Pancreas (tissue), 10 donors: ENCODE data around the gene FOXP4. TPM values are rescaled to one million over a fixed set of nuclear protein-coding genes. Genes with fewer than 3 reads are reported as not detected.

Experiments
- ATAC-seq, 4 donors: fragments of 200-7000 bp; cut with Tn5 transposase; one replicate each; pipeline versions ENCODE4 v1.8.0 to v1.9.1; 2020; ENCODE audit warnings: mild to moderate bottlenecking in 4 of 4, moderate library complexity in 4 of 4
- DNase-seq, 6 donors: peaks; one replicate each; pipeline ENCODE4 v3.0.0-alpha.2; 2020
- FAIRE-seq: peaks from 2 replicates; lab custom pipeline; 2012; peaks lifted over from hg19 to GRCh38; lab: Jason Lieb, UNC
- H3K27ac ChIP-seq, 4 donors: fragments of 200-600 bp; sonication (generic); 1 replicate in 3 of 4; 2 replicates in 1 of 4; pipeline versions ENCODE4 v1.5.0 to v1.8.0; 2020
- H3K27me3 ChIP-seq, 4 donors: fragments of 200-600 bp; one replicate each; pipeline ENCODE4 v1.8.0; 2021
- H3K36me3 ChIP-seq, 3 donors: fragments of 200-600 bp; sonication (generic) in 1 of 3; one replicate each; pipeline versions ENCODE4 v1.5.0 to v1.8.0; 2020 to 2021
- H3K4me1 ChIP-seq, 3 donors: fragments of 200-600 bp; one replicate each; pipeline ENCODE4 v1.8.0; 2021
- H3K4me3 ChIP-seq, 4 donors: fragments of 200-600 bp; sonication (generic) in 2 of 4; one replicate each; pipeline versions ENCODE4 v1.5.0 to v1.8.0; 2020 to 2021
- H3K9me3 ChIP-seq, 4 donors: fragments of 200-600 bp; one replicate each; pipeline ENCODE4 v1.8.0; 2021
- WGBS, 2 donors: extraction: QIAGEN DNeasy Blood & Tissue Kit; methylation state at CpG; one replicate each; pipeline ENCODE4 v1.1.7; 2013; 5-methylcytosine and 5-hydroxymethylcytosine counted together
- intact Hi-C, 3 donors: fragments of 100-400 bp; cut with DNase I; formaldehyde crosslinking; loops; one replicate each; pipeline versions ENCODE4 v1.11.1 to v1.14.2; 2022
- polyA plus RNA-seq, 2 donors: library from polyadenylated mRNA; stranded (reverse); fragments of 200-250 nt; gene quantifications; one replicate each; pipeline ENCODE4 v1.2.3, GENCODE V29; 2013
- total RNA-seq, 6 donors: library from RNA; stranded (reverse); fragmentation: NEBNext Ultra II Directional in 4 of 6; extraction: Animal tissue kit (Norgen Biotek cat#: 25700) in 4 of 6; gene quantifications; one replicate each; pipeline versions ENCODE4 v1.2.1 to v1.2.4, GENCODE V29; 2021 to 2023
- TF ChIP-seq, protein P1 (sequence below), 4 donors: fragments of 200-600 bp; sonication (generic) in 3 of 4; IDR thresholded peaks; one replicate each; pipeline versions ENCODE4 v1.5.0 to v1.8.0; 2021; ENCODE audit warnings: antibody characterized with exemption in 4 of 4
- donor health status: healthy with polysubstance abuse.
- donor health status: DM: no; HTN: no; CAD: no; lungs with moderate emphysema.
- donor health status: DM: no; HTN: no; CAD: no.
- donor health status: control.
- donor health status: control.
- donor health status: Bipolar disorder and iron deficiency.
- donor health status: DM: yes; HTN: yes; CAD: no.
- donor health status: DM: no; HTN: no; CAD: no.
- donor health status: DM: no; HTN: no; CAD: no.
- donor health status: DM: yes; HTN: yes; CAD: no.

FOXP4 gene
- total and polyA plus RNA-seq, 8 donors: 23.1 to 29.3 (median 26.3) TPM

DNA sequence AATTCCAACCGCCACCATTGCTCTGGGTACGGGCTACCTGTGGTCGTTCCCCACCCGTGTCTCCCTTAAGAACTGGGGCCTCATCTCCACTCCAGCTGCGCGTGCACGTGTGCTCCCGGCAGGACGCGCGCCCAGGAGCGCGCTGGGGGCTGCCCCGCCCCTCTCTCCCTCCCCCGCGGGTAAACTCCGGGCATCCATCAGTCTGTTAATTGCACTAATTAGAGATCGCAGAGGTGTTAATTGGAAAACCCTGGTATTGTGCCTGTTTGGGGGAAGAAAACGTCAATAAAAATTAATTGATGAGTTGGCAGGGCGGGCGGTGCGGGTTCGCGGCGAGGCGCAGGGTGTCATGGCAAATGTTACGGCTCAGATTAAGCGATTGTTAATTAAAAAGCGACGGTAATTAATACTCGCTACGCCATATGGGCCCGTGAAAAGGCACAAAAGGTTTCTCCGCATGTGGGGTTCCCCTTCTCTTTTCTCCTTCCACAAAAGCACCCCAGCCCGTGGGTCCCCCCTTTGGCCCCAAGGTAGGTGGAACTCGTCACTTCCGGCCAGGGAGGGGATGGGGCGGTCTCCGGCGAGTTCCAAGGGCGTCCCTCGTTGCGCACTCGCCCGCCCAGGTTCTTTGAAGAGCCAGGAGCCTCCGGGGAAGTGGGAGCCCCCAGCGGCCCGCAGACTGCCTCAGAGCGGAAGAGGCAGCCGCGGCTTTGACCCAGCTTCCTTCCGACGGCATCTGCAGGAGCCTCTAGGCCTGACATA lies 14.4 kb downstream of the FOXP4 start:
- peak overlapping the region; percentile 14 to 51 (median 34) for H3K4me3 ChIP-seq
- DNase-seq (peak; percentile 71 to 91 (median 80)), ATAC-seq (peak; percentile 68 to 77 (median 72)), FAIRE-seq (no peak)
- 7 to 18% methylated on average over 53 of the region's 53 CpGs for WGBS, 2 donors
- H3K4me1 ChIP-seq: peaks cover 27 to 58% (median 38%) of the 10 kb centered on the region in 3 donors
- peak overlapping the region; percentile 82 to 92 (median 86) for H3K27ac ChIP-seq
- H3K9me3 ChIP-seq: no peaks in the 10 kb centered on the region
- intact Hi-C loops: no loop called here
- no peaks in the 10 kb centered on the region for H3K36me3 ChIP-seq
- no peaks in the 10 kb centered on the region for H3K27me3 ChIP-seq
- TF ChIP-seq, protein P1, sequence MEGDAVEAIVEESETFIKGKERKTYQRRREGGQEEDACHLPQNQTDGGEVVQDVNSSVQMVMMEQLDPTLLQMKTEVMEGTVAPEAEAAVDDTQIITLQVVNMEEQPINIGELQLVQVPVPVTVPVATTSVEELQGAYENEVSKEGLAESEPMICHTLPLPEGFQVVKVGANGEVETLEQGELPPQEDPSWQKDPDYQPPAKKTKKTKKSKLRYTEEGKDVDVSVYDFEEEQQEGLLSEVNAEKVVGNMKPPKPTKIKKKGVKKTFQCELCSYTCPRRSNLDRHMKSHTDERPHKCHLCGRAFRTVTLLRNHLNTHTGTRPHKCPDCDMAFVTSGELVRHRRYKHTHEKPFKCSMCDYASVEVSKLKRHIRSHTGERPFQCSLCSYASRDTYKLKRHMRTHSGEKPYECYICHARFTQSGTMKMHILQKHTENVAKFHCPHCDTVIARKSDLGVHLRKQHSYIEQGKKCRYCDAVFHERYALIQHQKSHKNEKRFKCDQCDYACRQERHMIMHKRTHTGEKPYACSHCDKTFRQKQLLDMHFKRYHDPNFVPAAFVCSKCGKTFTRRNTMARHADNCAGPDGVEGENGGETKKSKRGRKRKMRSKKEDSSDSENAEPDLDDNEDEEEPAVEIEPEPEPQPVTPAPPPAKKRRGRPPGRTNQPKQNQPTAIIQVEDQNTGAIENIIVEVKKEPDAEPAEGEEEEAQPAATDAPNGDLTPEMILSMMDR (IDR thresholded peaks at IDR 0.05): no peak

DNA sequence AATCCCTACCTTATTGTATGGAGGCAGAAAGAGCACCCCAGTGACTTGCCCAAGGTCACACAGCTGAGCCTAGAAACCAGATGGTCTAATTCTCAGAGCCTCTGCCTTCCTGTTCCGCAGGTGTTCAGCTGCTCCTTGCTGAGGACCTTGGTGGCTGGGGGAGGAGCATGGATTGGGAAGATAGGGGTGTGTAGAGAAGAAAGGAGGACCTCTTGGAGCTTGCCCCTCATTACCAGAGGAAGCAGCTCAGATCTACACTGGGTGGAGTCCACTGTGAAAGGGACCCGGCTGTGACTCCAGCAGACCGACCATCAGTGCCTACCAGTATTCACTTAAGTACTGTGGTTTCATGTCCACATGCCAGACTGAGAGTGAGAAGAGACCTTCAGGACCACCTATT lies 15.2 kb downstream of the FOXP4 start:
- TF ChIP-seq, protein P1 (IDR thresholded peaks at IDR 0.05): no peak

DNA sequence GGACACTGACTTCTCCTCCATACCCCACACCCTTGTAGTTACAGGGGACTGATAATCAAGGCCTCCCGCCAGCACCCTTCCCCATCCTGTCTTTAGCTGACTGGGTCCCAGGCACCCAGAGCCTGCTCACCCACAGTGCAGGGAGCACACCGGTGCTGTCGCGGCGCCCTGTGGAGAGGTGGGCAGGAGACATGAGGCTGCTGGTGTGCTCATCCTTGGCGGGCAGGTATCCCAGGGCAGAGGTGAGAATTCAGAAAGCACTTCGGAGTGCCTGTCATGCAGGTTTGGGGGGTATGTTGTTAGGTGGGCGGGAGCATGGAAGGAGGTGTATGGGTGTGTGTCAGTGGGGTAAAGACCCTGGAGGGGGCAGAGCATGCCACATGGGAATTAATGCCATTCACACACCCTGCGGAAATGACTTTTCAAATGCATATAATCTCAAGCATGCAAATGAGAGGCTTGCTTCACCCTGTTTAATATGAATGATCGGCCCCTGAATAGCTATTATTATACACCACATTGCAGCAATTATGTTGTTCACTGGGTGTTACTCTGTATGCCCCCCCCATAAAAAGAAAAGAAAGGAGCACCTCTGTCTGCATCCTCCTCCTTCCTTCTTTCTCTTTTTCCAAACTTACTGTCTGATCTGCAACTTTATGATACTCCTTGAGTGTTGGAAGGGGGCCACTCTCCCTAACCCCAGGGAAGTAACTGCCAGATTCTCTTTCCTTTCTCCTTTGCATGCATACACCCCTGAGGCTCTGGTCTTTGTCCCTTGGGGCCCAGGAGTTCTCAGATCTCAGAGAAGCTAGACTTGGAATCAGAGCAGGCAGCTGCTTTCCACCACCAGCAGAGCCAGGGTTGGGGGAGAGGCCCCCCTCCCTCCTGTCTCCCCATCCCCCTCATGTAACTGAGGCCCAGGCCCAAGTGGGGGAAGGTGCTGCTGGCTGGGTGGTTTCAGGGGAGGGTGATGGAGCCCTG lies 16.0 kb downstream of the FOXP4 start:
- DNase-seq: peak in 2 of 6 donors; percentile 32 to 62
- intact Hi-C loops: no loop called here
- 71 to 73% methylated on average over 10 of the region's 10 CpGs for WGBS, 2 donors
- no peak for ATAC-seq
- no peak overlapping the region for H3K4me3 ChIP-seq
- H3K27me3 ChIP-seq: no peaks in the 10 kb centered on the region
- FAIRE-seq: no peak
- TF ChIP-seq, protein P1 (IDR thresholded peaks at IDR 0.05): no peak
- peaks cover 5 to 10% (median 9%) of the 10 kb centered on the region in 3 donors for H3K36me3 ChIP-seq
- peak overlapping the region in 2 of 4 donors; percentile 82 to 87 for H3K27ac ChIP-seq
- H3K4me1 ChIP-seq: peaks cover 34 to 66% (median 45%) of the 10 kb centered on the region in 3 donors
- no peaks in the 10 kb centered on the region for H3K9me3 ChIP-seq

More for the DNA sequence above, 15.2 kb downstream of the FOXP4 start:
- no peaks in the 10 kb centered on the region for H3K27me3 ChIP-seq
- intact Hi-C loops: no loop called here
- peaks cover 2 to 7% (median 5%) of the 10 kb centered on the region in 3 donors for H3K36me3 ChIP-seq
- peak overlapping the region; percentile 82 to 92 (median 86) for H3K27ac ChIP-seq
- DNase-seq (peak in 5 of 6 donors; percentile 65 to 84 (median 75)), FAIRE-seq (no peak), ATAC-seq (peak; percentile 64 to 76 (median 69))
- WGBS, 2 donors: 33 to 36% methylated on average over 3 of the region's 3 CpGs
- peaks cover 27 to 58% (median 38%) of the 10 kb centered on the region in 3 donors for H3K4me1 ChIP-seq
- H3K9me3 ChIP-seq: no peaks in the 10 kb centered on the region
- peak overlapping the region in 3 of 4 donors; percentile 26 to 51 (median 42) for H3K4me3 ChIP-seq

DNA sequence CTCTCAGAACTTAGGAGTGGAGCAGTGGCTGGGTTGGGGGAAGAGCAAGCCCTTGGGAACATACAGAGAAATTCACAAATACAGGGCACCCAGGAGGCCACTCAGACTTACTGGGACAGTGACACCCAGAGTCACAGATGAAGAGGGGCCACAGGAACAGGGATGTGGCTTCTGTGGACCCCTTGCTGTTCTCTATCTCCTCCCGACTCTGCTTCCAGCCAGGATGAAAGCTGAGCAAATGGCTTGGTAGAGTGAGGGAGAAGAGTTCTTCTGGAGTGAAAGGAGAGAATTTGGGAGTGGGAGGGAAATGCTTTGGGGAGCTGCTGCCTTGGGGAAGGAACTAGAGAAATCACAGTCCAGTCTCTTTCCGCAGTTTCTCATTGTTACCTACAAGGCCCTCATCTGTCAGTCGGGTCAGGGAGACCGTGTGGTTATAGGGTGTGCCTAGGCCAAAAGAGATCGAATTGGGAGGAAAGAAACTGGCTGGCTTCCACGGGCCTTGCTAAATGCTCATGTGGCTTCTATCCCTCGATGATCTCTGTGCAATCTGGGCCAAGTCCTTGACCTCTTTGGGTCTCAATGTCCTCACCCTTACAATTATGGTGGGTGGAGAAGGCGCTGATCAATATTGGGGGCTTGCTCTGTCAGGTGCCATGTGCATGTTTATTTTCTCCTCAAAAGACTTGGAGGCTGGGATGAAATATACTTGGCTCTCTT lies 17.0 kb downstream of the FOXP4 start:
- no peak for FAIRE-seq
- peaks cover 36 to 64% (median 46%) of the 10 kb centered on the region in 3 donors for H3K4me1 ChIP-seq
- no peaks in the 10 kb centered on the region for H3K27me3 ChIP-seq
- intact Hi-C loops: no loop called here
- ATAC-seq: no peak
- 44 to 50% methylated on average over 8 of the region's 8 CpGs for WGBS, 2 donors
- peak overlapping the region in 1 of 4 donors; percentile 22 for H3K27ac ChIP-seq
- H3K4me3 ChIP-seq: no peak overlapping the region
- TF ChIP-seq, protein P1 (IDR thresholded peaks at IDR 0.05): no peak
- H3K36me3 ChIP-seq: peaks cover 5 to 12% (median 9%) of the 10 kb centered on the region in 3 donors
- no peaks in the 10 kb centered on the region for H3K9me3 ChIP-seq
- peak in 1 of 6 donors; percentile 21 for DNase-seq
